GM19238 (cell line): ENCODE results near the gene EMC9.

Source experiments
- DNase-seq: peaks from one replicate; pipeline ENCODE4 v3.0.0; 2011; ENCODE audit warnings: low spot score; ENCODE audit not compliant: insufficient read length

The EMC9 gene

GRCh38 chr14:24149302-24149969 is 8.0 kb upstream of the EMC9 start:
- no peak for DNase-seq

- DNase-seq: no peak
These were observed 6.5 kb upstream of the EMC9 start for GRCh38 chr14:24147761-24148428.

GRCh38 chr14:24146978-24147760 is 5.8 kb upstream of the EMC9 start, which contains the start of gene RNF31:
TSS of gene RNF31 (plus strand) at chr14:24147498. CDS start at chr14:24147699, 201 bp downstream.
- peak; percentile 98 for DNase-seq

- DNase-seq: peak; percentile 98
These were observed 5.1 kb upstream of the EMC9 start, which contains the start of gene PSME2 for GRCh38 chr14:24146453-24146977. TSS of gene PSME2 (minus strand) at chr14:24146610. CDS start at chr14:24146581, 29 bp downstream.

- DNase-seq: no peak
These were observed 4.5 kb upstream of the EMC9 start for GRCh38 chr14:24145690-24146452.

GRCh38 chr14:24145219-24145618 is 3.8 kb upstream of the EMC9 start:
- DNase-seq: no peak

- no peak for DNase-seq
These were observed 3.1 kb upstream of the EMC9 start for GRCh38 chr14:24144451-24144850.

- no peak for DNase-seq
These were observed 2.1 kb upstream of the EMC9 start for GRCh38 chr14:24143511-24143910.

- no peak for DNase-seq
These were observed 2.0 kb downstream of the EMC9 start for GRCh38 chr14:24139272-24139934.

- DNase-seq: no peak
These were observed 2.8 kb downstream of the EMC9 start for GRCh38 chr14:24138396-24139271.

GRCh38 chr14:24137529-24138395 is 3.6 kb downstream of the EMC9 start:
- DNase-seq: no peak

- DNase-seq: no peak
These were observed 4.5 kb downstream of the EMC9 start for GRCh38 chr14:24136684-24137528.

- DNase-seq: peak; percentile 91
These were observed 5.3 kb downstream of the EMC9 start, which contains the start of gene PSME1 for GRCh38 chr14:24135834-24136683. TSS of gene PSME1 (plus strand) at chr14:24136194. CDS start at chr14:24136263, 69 bp downstream.

GRCh38 chr14:24135584-24135833 is 5.9 kb downstream of the EMC9 start:
- DNase-seq: no peak

GRCh38 chr14:24133735-24134134 is 7.7 kb downstream of the EMC9 start:
- DNase-seq: no peak

- no peak for DNase-seq
These were observed 8.4 kb downstream of the EMC9 start for GRCh38 chr14:24132976-24133375.
